ENCODE data around the gene LRRC36. TPM values are rescaled to one million over a fixed set of nuclear protein-coding genes. Genes with fewer than 3 reads are reported as not detected.

Gene LRRC36
- total and polyA plus RNA-seq, 2 of the 13 experiments (the other 11 are each of a cell fraction or from before 2014, with no cell fraction given), result 0.12 to 0.15 TPM

DNA sequence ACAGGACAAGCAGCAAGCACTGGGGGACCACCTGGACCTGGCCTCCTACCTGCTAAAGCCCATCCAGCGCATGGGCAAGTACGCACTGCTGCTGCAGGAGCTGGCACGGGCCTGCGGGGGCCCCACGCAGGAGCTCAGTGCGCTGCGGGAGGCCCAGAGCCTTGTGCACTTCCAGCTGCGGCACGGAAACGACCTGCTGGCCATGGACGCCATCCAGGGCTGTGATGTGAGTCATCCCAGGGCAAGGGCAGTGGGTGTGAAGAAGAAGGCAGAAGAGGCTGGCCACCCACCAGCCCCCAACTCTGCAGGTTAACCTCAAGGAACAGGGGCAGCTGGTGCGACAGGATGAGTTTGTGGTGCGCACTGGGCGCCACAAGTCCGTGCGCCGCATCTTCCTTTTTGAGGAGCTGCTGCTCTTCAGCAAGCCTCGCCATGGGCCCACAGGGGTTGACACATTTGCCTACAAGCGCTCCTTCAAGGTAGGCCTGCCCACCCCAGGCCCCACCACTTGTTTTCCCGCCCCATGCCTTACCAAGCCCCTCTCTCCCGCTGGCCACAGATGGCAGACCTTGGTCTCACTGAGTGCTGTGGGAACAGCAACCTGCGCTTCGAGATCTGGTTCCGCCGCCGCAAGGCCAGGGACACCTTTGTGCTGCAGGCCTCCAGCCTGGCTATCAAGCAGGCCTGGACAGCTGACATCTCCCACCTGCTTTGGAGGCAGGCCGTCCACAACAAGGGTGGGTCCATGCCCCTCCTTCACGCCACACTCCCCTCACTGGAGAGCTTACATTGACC, 40.0 kb upstream of the LRRC36 start:
- intact Hi-C loops (cut with micrococcal nuclease; ENCODE audit: unreplicated experiment), result no loop called here
- Histone ChIP-seq H3K27me3 (ENCODE audit: control insufficient read depth in 1 of 2, insufficient read depth in 2 of 2, low read length in 2 of 2) (no peaks in the 10 kb centered on the region), H2AFZ (ENCODE audit: low read length) (no peak overlapping the region), H3K36me3 (replicated peaks in 1 of 2; ENCODE audit: control insufficient read depth in 1 of 2, insufficient read depth in 2 of 2, low read length in 2 of 2) (no peaks in the 10 kb centered on the region), H4K20me1 (ENCODE audit: insufficient read depth, low read length) (no peaks in the 10 kb centered on the region), H3K4me1 (ENCODE audit: insufficient read depth, low read length) (no peaks in the 10 kb centered on the region), H3K4me2 (ENCODE audit: low read depth, low read length) (no peak overlapping the region), H3K79me2 (ENCODE audit: insufficient read depth, low read length) (no peaks in the 10 kb centered on the region), H3K9me3 (ENCODE audit: low read length) (no peaks in the 10 kb centered on the region), H3K27ac (ENCODE audit: extremely low read length, insufficient read depth, low read length) (no peak overlapping the region), H3K9ac (ENCODE audit: insufficient read depth, low read depth, low read length) (no peak overlapping the region), H3K4me3 (replicated peaks in 1 of 3; ENCODE audit: insufficient read depth in 1 of 3, low read depth in 2 of 3, low read length in 3 of 3) (no peak overlapping the region)
- 90% methylated on average over 22 of the region's 28 CpGs for WGBS (ENCODE audit: low lambda C conversion rate)
- BruUV-seq (replicated peaks), result no TSS peak
- no peak for DNase-seq (ENCODE audit: low spot score)
- no peak for FAIRE-seq
- TF ChIP-seq RBFOX2 (IDR thresholded peaks at IDR 0.05; ENCODE audit: low read depth, low read length), result peak; percentile 35; the same call in 1 of the 2 replicates
- TF ChIP-seq BATF2 (CRISPR knock-in tag; IDR thresholded peaks at IDR 0.05), result no peak
- TF ChIP-seq AGO2 (optimal IDR thresholded peaks at IDR 0.05; ENCODE audit: low read depth, low read length), result peak; percentile 40
- ATAC-seq, result no peak
- in situ Hi-C loops (cut with HindIII; ENCODE audit: extremely low pct_ligation_motif_present, low pct_unique_long_range_greater_than_20kb), result no loop called here
- POLR2A ChIA-PET, result no interaction called here
- CTCF ChIA-PET (ENCODE audit: low intra/inter-chr PET ratio, low total read pairs), result no interaction called here

DNA sequence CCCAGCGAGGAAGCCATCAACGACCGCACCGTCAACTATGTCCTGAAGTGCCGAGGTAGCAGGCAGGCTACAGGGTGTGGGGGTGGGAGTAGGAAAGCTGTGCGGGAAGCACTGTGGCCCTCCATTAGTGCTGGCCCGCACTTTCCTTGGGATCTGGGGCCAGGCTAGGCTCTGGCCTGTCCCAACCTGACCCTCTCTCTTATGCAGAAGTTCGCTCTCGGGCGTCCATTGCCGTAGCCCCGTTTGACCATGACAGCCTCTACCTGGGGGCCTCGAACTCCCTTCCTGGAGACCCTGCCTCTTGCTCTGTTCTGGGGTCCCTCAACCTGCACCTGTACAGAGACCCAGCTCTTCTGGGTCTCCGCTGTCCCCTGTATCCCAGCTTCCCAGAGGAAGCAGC, 38.7 kb upstream of the LRRC36 start:
- FAIRE-seq (no peak), ATAC-seq (no peak), DNase-seq (ENCODE audit: low spot score) (no peak)
- Histone ChIP-seq H3K4me2 (ENCODE audit: low read depth, low read length) (no peak overlapping the region), H3K79me2 (ENCODE audit: insufficient read depth, low read length) (no peaks in the 10 kb centered on the region), H3K27ac (ENCODE audit: extremely low read length, insufficient read depth, low read length) (no peak overlapping the region), H3K9me3 (ENCODE audit: low read length) (no peaks in the 10 kb centered on the region), H2AFZ (ENCODE audit: low read length) (no peak overlapping the region), H4K20me1 (ENCODE audit: insufficient read depth, low read length) (no peaks in the 10 kb centered on the region), H3K27me3 (ENCODE audit: control insufficient read depth in 1 of 2, insufficient read depth in 2 of 2, low read length in 2 of 2) (peaks cover 0 to 3% of the 10 kb centered on the region in 2 experiments; a peak in 1 of 5 replicates), H3K4me3 (replicated peaks in 1 of 3; ENCODE audit: insufficient read depth in 1 of 3, low read depth in 2 of 3, low read length in 3 of 3) (no peak overlapping the region), H3K36me3 (replicated peaks in 1 of 2; ENCODE audit: control insufficient read depth in 1 of 2, insufficient read depth in 2 of 2, low read length in 2 of 2) (no peaks in the 10 kb centered on the region), H3K9ac (ENCODE audit: insufficient read depth, low read depth, low read length) (no peak overlapping the region), H3K4me1 (ENCODE audit: insufficient read depth, low read length) (no peaks in the 10 kb centered on the region)
- in situ Hi-C loops (cut with HindIII; ENCODE audit: extremely low pct_ligation_motif_present, low pct_unique_long_range_greater_than_20kb) (no loop called here), intact Hi-C loops (cut with micrococcal nuclease; ENCODE audit: unreplicated experiment) (no loop called here)
- POLR2A ChIA-PET, result no interaction called here
- BruUV-seq (replicated peaks), result no TSS peak
- CTCF ChIA-PET (ENCODE audit: low intra/inter-chr PET ratio, low total read pairs), result no interaction called here
- 95% methylated on average over 14 of the region's 14 CpGs for WGBS (ENCODE audit: low lambda C conversion rate)
- TF ChIP-seq YEATS4 (CRISPR knock-in tag; IDR thresholded peaks at IDR 0.05; ENCODE audit: borderline replicate concordance) (no peak), ZBTB14 (CRISPR knock-in tag; IDR thresholded peaks at IDR 0.05) (no peak), ZNF34 (CRISPR knock-in tag; IDR thresholded peaks at IDR 0.05; ENCODE audit: borderline replicate concordance) (no peak), ELF4 (CRISPR knock-in tag; IDR thresholded peaks at IDR 0.05; ENCODE audit: borderline replicate concordance) (no peak), ZNF720 (CRISPR knock-in tag; IDR thresholded peaks at IDR 0.05) (no peak), ZNF367 (CRISPR knock-in tag; IDR thresholded peaks at IDR 0.05; ENCODE audit: borderline replicate concordance) (no peak), STAT6 (CRISPR knock-in tag; IDR thresholded peaks at IDR 0.05; ENCODE audit: borderline replicate concordance) (no peak), HDAC1 (CRISPR knock-in tag; IDR thresholded peaks at IDR 0.05) (no peak)
- TF ChIP-seq, protein P1, sequence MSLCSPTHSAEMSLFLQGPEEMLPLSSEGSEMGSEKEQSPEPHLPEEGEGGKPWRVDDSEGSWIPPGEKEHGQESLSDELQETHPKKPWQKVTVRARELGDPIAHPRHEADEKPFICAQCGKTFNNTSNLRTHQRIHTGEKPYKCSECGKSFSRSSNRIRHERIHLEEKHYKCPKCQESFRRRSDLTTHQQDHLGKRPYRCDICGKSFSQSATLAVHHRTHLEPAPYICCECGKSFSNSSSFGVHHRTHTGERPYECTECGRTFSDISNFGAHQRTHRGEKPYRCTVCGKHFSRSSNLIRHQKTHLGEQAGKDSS (CRISPR knock-in tag; IDR thresholded peaks at IDR 0.05; ENCODE audit: borderline replicate concordance, low read depth), result no peak
